ENCODE results near the gene POLE. TPM values are rescaled to one million over a fixed set of nuclear protein-coding genes. Genes with fewer than 3 reads are reported as not detected.

Gene POLE
- total RNA-seq, 2 donors from 2014 or later = 34.5 to 96.1 TPM

DNA sequence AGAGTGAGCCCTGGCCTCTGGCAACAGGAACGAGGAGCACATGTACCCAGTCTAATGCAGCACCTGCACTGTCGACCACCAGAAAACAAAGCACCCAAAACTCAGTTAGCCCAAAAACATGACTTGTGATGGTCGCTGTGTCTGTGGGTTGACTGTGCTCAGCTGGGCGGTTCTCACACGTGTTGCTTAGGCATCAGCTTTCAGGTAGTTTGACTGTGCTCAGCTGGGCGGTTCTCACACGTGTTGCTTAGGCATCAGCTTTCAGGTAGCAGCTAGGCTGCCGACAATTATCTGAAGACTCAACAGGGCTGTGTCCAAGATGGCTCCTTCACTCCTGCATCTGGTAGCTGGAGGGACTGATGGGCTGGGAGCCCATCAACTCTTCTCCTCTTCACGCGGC is 75.5 kb downstream of the POLE start:
- H3K9me3 ChIP-seq = no peaks in the 10 kb centered on the region
- TF ChIP-seq, protein P1, sequence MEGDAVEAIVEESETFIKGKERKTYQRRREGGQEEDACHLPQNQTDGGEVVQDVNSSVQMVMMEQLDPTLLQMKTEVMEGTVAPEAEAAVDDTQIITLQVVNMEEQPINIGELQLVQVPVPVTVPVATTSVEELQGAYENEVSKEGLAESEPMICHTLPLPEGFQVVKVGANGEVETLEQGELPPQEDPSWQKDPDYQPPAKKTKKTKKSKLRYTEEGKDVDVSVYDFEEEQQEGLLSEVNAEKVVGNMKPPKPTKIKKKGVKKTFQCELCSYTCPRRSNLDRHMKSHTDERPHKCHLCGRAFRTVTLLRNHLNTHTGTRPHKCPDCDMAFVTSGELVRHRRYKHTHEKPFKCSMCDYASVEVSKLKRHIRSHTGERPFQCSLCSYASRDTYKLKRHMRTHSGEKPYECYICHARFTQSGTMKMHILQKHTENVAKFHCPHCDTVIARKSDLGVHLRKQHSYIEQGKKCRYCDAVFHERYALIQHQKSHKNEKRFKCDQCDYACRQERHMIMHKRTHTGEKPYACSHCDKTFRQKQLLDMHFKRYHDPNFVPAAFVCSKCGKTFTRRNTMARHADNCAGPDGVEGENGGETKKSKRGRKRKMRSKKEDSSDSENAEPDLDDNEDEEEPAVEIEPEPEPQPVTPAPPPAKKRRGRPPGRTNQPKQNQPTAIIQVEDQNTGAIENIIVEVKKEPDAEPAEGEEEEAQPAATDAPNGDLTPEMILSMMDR (IDR thresholded peaks at IDR 0.05) = no peak
- peaks cover 15% of the 10 kb centered on the region for H3K27me3 ChIP-seq
- H3K27ac ChIP-seq = no peak overlapping the region
- no peaks in the 10 kb centered on the region for H3K36me3 ChIP-seq
- no peaks in the 10 kb centered on the region for H3K4me1 ChIP-seq
- H3K4me3 ChIP-seq = no peak overlapping the region
- DNase-seq = no peak
- intact Hi-C loops (cut with DNase I) = loop anchor here (10.0 kb wide), 1 partner anchor 457 kb away; no protein-coding TSS in a partner anchor
- no peak overlapping the region for H3K9ac ChIP-seq (ENCODE audit: low read depth in 2 of 2, low read length in 2 of 2)

DNA sequence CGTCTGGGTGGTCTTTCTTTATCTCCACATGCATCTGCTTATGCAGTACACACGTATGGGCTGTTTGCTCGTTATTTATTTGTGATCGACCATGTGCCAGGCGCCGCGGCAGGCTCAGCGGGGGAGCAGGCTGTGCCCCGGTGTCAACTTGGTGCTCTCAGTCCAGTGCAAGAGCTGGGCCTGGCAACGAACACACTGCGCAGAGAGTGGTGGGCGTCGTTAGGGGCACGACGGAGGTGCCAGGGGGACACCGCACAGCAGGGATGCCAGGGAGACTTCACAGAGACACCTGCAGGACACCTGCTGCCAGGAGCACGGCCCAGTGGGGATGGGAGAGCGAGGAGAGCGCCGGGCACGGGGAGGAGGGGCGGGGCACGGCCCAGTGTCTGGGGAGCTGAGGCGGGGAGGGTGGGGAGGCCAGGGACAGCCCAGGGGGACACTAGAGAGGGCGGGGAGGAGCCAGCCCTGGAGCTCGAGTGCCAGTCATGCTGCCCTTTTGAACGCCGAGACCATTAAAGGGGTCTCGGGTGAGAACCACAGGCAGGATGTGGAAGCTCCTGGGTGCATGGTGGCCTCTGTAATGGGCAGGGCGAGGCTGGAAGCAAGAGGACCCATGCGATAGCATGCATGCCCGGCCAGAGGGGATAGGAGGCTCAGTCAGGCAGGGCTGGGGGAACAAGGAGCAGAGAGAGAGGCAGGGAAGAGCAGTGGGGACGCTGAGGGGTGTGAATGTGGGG is 76.1 kb downstream of the POLE start:
- no peak overlapping the region for H3K4me3 ChIP-seq
- H3K36me3 ChIP-seq = no peaks in the 10 kb centered on the region
- intact Hi-C loops (cut with DNase I) = loop anchor here (10.0 kb wide), 1 partner anchor 456 kb away; no protein-coding TSS in a partner anchor
- no peak for DNase-seq
- TF ChIP-seq, protein P1 (IDR thresholded peaks at IDR 0.05) = no peak
- H3K4me1 ChIP-seq = no peaks in the 10 kb centered on the region
- no peaks in the 10 kb centered on the region for H3K9me3 ChIP-seq
- H3K9ac ChIP-seq (ENCODE audit: low read depth in 2 of 2, low read length in 2 of 2) = no peak overlapping the region
- peaks cover 16% of the 10 kb centered on the region for H3K27me3 ChIP-seq
- no peak overlapping the region for H3K27ac ChIP-seq

DNA sequence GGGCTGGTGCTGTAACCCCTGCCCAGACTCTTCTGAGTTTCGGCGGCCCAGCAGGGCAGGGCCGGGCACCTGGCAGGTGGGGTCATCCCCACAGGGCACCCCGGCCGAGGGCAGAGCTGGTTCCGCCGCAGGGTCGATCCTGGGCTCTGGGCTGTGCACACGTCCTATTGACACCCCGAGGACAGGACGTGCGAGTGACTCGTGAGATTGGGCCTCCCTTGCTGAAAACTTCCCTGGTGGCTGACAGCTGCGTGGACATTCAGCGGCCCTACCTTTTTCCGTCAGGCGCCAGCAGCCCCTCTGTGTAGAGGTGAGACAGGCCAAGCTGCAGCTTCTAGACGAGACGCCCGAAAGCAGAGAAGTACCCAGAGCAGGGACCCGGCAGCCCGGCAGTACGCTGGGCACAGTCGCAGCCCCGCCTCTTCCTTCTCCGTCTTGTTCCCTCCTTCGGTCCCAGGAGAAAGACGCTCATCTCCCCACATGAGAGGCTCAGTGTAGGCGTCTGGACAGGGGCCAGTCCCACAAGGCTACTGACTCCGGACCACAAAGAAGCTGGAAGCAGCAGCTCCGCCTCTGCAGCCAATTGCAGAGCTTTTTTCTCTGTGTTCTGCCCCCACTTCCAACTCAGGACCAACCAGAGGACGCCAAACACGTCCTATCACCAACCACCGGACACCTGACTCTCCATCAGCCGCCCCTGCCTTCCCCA is 76.9 kb downstream of the POLE start, which contains the start of gene LRCOL1:
Gene LRCOL1 (minus strand): TSS at position 532 of the 709 bp plus-strand sequence. CDS start 4,331 bp downstream, outside the sequence.
- no peak within 1 kb of the TSS for H3K27ac ChIP-seq
- H3K27me3 ChIP-seq = peaks cover 10% of the 10 kb centered on the region
- intact Hi-C loops (cut with DNase I) = loop anchor here (10.0 kb wide), 1 partner anchor 455 kb away; no protein-coding TSS in a partner anchor

DNA sequence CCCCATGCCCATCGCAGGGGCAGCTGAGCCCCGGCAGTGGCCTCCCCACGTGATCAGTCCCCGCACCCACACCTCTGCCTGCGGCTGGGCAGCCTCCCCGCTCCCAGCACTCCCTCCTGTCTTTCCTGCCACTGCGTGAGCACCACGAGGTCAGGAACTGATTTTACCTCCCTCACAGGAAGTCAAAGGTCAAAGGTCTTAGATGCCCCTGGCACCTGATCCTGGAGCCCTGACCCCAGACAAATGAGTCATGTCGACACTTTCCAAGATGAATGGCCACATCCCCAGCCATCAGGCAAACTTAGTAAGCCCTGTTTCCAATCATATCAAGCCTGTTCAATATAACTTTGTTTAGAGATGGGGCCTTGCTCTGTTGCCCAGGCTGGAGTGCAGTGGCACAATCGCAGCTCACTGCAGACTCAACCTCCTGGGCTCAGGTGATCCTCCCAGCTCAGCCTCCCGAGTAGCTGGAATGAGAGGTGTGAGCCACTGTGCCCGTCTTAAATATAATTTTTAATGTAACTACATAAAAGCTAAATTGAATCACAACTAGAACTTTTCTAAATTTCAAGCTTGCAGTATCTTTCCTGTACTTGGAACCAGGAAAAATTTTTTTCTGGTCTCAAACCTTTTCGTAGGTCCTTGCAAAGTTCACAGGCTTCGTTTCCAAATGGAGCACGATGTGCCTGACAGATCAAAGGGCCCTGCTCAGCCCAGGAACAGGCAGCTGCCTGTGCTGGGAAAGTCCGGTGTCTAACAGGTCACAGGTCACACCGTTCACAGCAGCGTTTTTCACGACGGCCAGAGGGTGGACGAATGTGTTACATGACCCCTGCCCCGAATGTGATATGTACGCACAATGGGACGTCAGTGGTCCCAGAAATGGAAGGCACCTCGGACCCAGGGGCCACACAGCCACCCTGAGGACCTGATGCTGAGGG is 78.6 kb downstream of the POLE start:
- H3K4me3 ChIP-seq = no peak overlapping the region
- no peak for DNase-seq
- no peaks in the 10 kb centered on the region for H3K36me3 ChIP-seq
- H3K27ac ChIP-seq = no peak overlapping the region
- intact Hi-C loops (cut with DNase I) = no loop called here
- H3K27me3 ChIP-seq = peaks cover 24% of the 10 kb centered on the region
- TF ChIP-seq, protein P1 (IDR thresholded peaks at IDR 0.05) = no peak
- no peak overlapping the region for H3K9ac ChIP-seq (ENCODE audit: low read depth in 2 of 2, low read length in 2 of 2)
- H3K9me3 ChIP-seq = no peaks in the 10 kb centered on the region
- H3K4me1 ChIP-seq = peaks cover under 1% of the 10 kb centered on the region

More for the DNA sequence above, 76.9 kb downstream of the POLE start, which contains the start of gene LRCOL1:
- Histone ChIP-seq H3K9ac (ENCODE audit: low read depth in 2 of 2, low read length in 2 of 2) (no peak within 1 kb of the TSS), H3K36me3 (no peaks in the 10 kb centered on the region), H3K4me1 (no peaks in the 10 kb centered on the region), H3K4me3 (no peak within 1 kb of the TSS), H3K9me3 (no peaks in the 10 kb centered on the region)
- TF ChIP-seq, protein P1 (IDR thresholded peaks at IDR 0.05) = no peak
- DNase-seq = no peak

DNA sequence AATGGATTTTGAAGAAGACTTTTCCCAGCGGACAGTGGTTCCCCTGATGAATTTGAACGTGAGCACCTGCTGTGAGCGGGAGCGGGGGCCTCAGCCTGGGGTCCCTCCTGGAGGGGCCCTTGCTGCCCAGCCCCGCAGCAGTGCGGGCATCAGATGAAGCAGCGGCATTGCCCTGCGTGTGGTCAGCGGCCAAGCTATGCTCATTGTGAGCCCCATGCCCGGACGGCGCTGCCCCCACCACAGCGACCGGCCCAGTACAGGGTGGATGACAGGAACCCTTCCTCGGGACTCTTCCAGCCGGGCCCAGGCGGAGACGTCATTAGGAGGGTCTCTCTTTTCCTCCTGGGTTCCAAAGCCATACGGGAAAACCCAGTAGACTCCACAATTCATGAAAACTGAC is 80.2 kb downstream of the POLE start:
- peaks cover 34% of the 10 kb centered on the region for H3K27me3 ChIP-seq
- H3K9ac ChIP-seq (ENCODE audit: low read depth in 2 of 2, low read length in 2 of 2) = no peak overlapping the region
- H3K4me1 ChIP-seq = peaks cover 9% of the 10 kb centered on the region
- no peaks in the 10 kb centered on the region for H3K36me3 ChIP-seq
- H3K4me3 ChIP-seq = no peak overlapping the region
- TF ChIP-seq, protein P1 (IDR thresholded peaks at IDR 0.05) = no peak
- no peak overlapping the region for H3K27ac ChIP-seq
- no peaks in the 10 kb centered on the region for H3K9me3 ChIP-seq
- intact Hi-C loops (cut with DNase I) = no loop called here
- DNase-seq = no peak

Measured in colonic mucosa (tissue), 4 donors.